Testis (tissue), 3 donors: Measurements from ENCODE around the gene LNPEP. TPM values are rescaled to one million over a fixed set of nuclear protein-coding genes. Genes with fewer than 3 reads are reported as not detected.

ENCODE experiments used
- DNase-seq: peaks from one replicate; pipeline ENCODE4 v3.0.0-alpha.2; 2019
- H3K27ac ChIP-seq, 2 donors: fragments of 200-600 bp; sonication (generic); one replicate each; pipeline ENCODE4 v1.5.1; 2019
- H3K27me3 ChIP-seq: fragments of 200-600 bp; sonication (generic); one replicate; pipeline ENCODE4 v1.5.1; 2019
- H3K36me3 ChIP-seq: fragments of 200-600 bp; sonication (generic); one replicate; pipeline ENCODE4 v1.5.1; 2017; ENCODE audit warnings: low read depth; ENCODE audit errors: missing control alignments
- H3K4me1 ChIP-seq: fragments of 200-600 bp; sonication (generic); one replicate; pipeline ENCODE4 v1.5.1; 2019
- H3K4me3 ChIP-seq, 2 donors: fragments of 200-600 bp; sonication (generic); one replicate each; pipeline ENCODE4 v1.5.1; 2017 to 2019
- H3K9me3 ChIP-seq: fragments of 200-600 bp; sonication (generic); one replicate; pipeline ENCODE4 v1.5.1; 2017
- CTCF ChIP-seq, 3 experiments: fragments of 450-650 bp in 2 of 3; fragments of 200-600 bp in 1 of 3; sonication (generic) in 1 of 3; IDR thresholded peaks; one replicate each; pipeline ENCODE4 v1.5.1; 2016 to 2019; ENCODE audit warnings: antibody characterized with exemption in 3 of 3, mild to moderate bottlenecking in 2 of 3, moderate library complexity in 1 of 3
- POLR2A ChIP-seq: fragments of 450-650 bp; IDR thresholded peaks from one replicate; pipeline ENCODE4 v1.6.1; 2017; ENCODE audit warnings: antibody characterized with exemption, mild to moderate bottlenecking, moderate library complexity
- WGBS, 2 donors: methylation state at CpG; one replicate each; pipeline ENCODE4 v1.1.5; 2018; 5-methylcytosine and 5-hydroxymethylcytosine counted together
- intact Hi-C: fragments of 100-400 bp; cut with DNase I; formaldehyde crosslinking; loops from one replicate; pipeline ENCODE4 v1.15.1; 2023; ENCODE audit warnings: low total_unique reads
- polyA plus RNA-seq: library from polyadenylated mRNA; stranded (reverse); fragments of 350-450 nt; fragmentation: Illumina TruSeq; extraction: RNeasy Lipid Tissue Mini Kit (QIAGEN cat#74804); gene quantifications from one replicate; pipeline ENCODE4 v1.2.3, GENCODE V29; 2014; ENCODE audit warnings: low read depth, low replicate concordance; ENCODE audit not compliant: insufficient read depth
- total RNA-seq, 2 donors: library from RNA; depleted of rRNA; stranded (reverse); fragments of >200 nt; gene quantifications; one replicate each; pipeline ENCODE4 v1.2.3, GENCODE V29; 2016

LNPEP gene
- total and polyA plus RNA-seq, 3 donors from 2014 or later, result 10.9 to 33.1 (median 28.0) TPM

- Histone ChIP-seq H3K27ac (no peak overlapping the region), H3K4me1 (no peaks in the 10 kb centered on the region), H3K9me3 (no peaks in the 10 kb centered on the region), H3K27me3 (no peaks in the 10 kb centered on the region), H3K4me3 (no peak overlapping the region), H3K36me3 (no peaks in the 10 kb centered on the region)
- 93 to 96% methylated on average over 6 of the region's 6 CpGs for WGBS, 2 donors
- intact Hi-C loops, result no loop called here
- no peak for TF ChIP-seq CTCF (IDR thresholded peaks at IDR 0.05)
- TF ChIP-seq POLR2A, result no peak
- DNase-seq, result no peak
These were observed 34.5 kb upstream of the LNPEP start for GRCh38 chr5:96901384-96901783.

GRCh38 chr5:96901841-96902240 is 34.0 kb upstream of the LNPEP start:
- no peak for TF ChIP-seq POLR2A
- no peak for TF ChIP-seq CTCF (IDR thresholded peaks at IDR 0.05)
- WGBS, 2 donors, result 85 to 95% methylated on average over 1 of the region's 1 CpG
- no peak for DNase-seq
- Histone ChIP-seq H3K36me3 (no peaks in the 10 kb centered on the region), H3K27me3 (no peaks in the 10 kb centered on the region), H3K4me1 (no peaks in the 10 kb centered on the region), H3K9me3 (no peaks in the 10 kb centered on the region), H3K4me3 (no peak overlapping the region), H3K27ac (no peak overlapping the region)
- intact Hi-C loops, result no loop called here

GRCh38 chr5:96902876-96903275 is 33.0 kb upstream of the LNPEP start:
- no peaks in the 10 kb centered on the region for H3K4me1 ChIP-seq
- no peaks in the 10 kb centered on the region for H3K27me3 ChIP-seq
- no peak for DNase-seq
- H3K9me3 ChIP-seq, result no peaks in the 10 kb centered on the region
- H3K27ac ChIP-seq, result no peak overlapping the region
- no peak for TF ChIP-seq CTCF (IDR thresholded peaks at IDR 0.05)
- TF ChIP-seq POLR2A, result no peak
- no peaks in the 10 kb centered on the region for H3K36me3 ChIP-seq
- intact Hi-C loops, result no loop called here
- WGBS, 2 donors, result 94 to 97% methylated on average over 3 of the region's 3 CpGs
- no peak overlapping the region for H3K4me3 ChIP-seq

- intact Hi-C loops, result no loop called here
- no peak overlapping the region for H3K27ac ChIP-seq
- DNase-seq, result no peak
- WGBS, 2 donors, result 97 to 98% methylated on average over 2 of the region's 2 CpGs
- no peaks in the 10 kb centered on the region for H3K36me3 ChIP-seq
- no peak overlapping the region for H3K4me3 ChIP-seq
- no peaks in the 10 kb centered on the region for H3K9me3 ChIP-seq
- no peaks in the 10 kb centered on the region for H3K4me1 ChIP-seq
- TF ChIP-seq CTCF (IDR thresholded peaks at IDR 0.05) (no peak), POLR2A (no peak)
- no peaks in the 10 kb centered on the region for H3K27me3 ChIP-seq
These were observed 32.6 kb upstream of the LNPEP start for GRCh38 chr5:96903300-96903699.

GRCh38 chr5:96904054-96904931 is 31.6 kb upstream of the LNPEP start:
- Histone ChIP-seq H3K4me3 (no peak overlapping the region), H3K4me1 (no peaks in the 10 kb centered on the region), H3K27ac (no peak overlapping the region), H3K36me3 (no peaks in the 10 kb centered on the region), H3K27me3 (no peaks in the 10 kb centered on the region), H3K9me3 (no peaks in the 10 kb centered on the region)
- intact Hi-C loops, result no loop called here
- DNase-seq, result no peak
- TF ChIP-seq CTCF (IDR thresholded peaks at IDR 0.05) (no peak), POLR2A (no peak)
- 77 to 81% methylated on average over 3 of the region's 3 CpGs for WGBS, 2 donors
